Fibroblast of villous mesenchyme (primary cell): ENCODE data around the gene ESR1. TPM values are rescaled to one million over a fixed set of nuclear protein-coding genes. Genes with fewer than 3 reads are reported as not detected.
"Not testable (repeated sequence)": the region's sequence is repeated elsewhere in the genome, so short reads cannot be mapped to it uniquely, and the experiment has no call there.

Source experiments
- DNase-seq: peaks from one replicate; pipeline ENCODE4 v3.0.0-alpha.2; 2010; ENCODE audit warnings: low read depth
- H3K4me3 ChIP-seq: 2 replicates; pipeline ENCODE4 v1.5.1; 2011; ENCODE audit warnings: low read depth, mild to moderate bottlenecking, low read length
- total RNA-seq: library from RNA; depleted of rRNA; stranded (reverse); fragments of >200 nt; gene quantifications from 2 replicates; pipeline ENCODE4 v1.2.3, GENCODE V29; 2012
- TF ChIP-seq, protein P1 (sequence below): IDR thresholded peaks from 2 replicates; pipeline ENCODE4 v1.5.1; 2012; ENCODE audit warnings: low read depth, mild to moderate bottlenecking, low read length; ENCODE audit not compliant: insufficient read depth

The ESR1 gene
- total RNA-seq, 1 donor, result 2.6 TPM

DNA sequence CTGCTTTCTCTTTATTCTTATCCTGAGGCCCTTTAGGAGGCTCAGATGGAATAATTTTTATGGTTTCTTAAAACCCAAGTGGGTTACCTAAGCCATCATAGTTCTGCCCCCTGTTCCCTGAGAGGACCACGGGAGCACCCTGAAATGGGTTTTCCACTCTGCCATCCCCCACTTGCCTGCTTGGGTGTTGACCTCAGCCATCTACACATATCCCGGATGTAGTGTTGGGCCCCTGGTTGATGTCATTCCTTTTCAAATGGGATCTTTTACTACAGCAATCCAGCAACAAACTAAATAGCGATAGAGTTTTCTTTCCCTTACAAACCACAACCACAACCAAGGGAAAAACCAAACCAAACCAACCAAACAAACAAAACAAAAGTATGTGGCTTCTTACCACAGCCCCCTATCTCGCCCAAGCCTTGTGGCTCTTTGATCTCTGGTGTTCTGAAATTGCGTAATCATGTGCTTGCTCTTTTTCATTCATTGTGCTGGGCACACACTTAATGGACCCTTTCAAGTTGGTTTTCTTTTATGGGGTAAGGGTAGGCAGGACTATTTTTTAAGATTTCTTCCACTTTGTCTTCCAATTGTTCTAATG lies 154.9 kb downstream of the ESR1 start:
- peak; percentile 54 for DNase-seq
- TF ChIP-seq, protein P1, sequence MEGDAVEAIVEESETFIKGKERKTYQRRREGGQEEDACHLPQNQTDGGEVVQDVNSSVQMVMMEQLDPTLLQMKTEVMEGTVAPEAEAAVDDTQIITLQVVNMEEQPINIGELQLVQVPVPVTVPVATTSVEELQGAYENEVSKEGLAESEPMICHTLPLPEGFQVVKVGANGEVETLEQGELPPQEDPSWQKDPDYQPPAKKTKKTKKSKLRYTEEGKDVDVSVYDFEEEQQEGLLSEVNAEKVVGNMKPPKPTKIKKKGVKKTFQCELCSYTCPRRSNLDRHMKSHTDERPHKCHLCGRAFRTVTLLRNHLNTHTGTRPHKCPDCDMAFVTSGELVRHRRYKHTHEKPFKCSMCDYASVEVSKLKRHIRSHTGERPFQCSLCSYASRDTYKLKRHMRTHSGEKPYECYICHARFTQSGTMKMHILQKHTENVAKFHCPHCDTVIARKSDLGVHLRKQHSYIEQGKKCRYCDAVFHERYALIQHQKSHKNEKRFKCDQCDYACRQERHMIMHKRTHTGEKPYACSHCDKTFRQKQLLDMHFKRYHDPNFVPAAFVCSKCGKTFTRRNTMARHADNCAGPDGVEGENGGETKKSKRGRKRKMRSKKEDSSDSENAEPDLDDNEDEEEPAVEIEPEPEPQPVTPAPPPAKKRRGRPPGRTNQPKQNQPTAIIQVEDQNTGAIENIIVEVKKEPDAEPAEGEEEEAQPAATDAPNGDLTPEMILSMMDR, result no peak
- no peak overlapping the region for H3K4me3 ChIP-seq

DNA sequence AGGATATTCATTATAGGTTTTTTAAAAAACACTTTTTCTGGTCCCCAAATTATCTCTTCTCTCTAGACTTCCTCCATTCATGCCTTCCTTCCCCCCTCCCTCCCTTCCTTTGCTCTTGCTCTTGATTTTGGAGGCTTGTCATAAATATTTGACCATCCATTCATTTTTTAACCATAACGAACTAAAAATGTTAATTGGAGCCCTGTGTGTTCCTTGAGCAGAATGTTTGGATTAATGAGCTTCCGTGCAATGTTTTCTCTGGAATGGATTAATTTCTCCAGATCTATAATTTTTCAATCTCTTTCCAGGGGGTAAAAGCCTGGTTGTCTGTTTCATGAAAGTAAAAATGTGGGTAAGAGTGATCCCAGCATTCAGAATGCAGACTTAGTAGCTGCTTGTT lies 155.5 kb downstream of the ESR1 start:
- no peak for DNase-seq
- H3K4me3 ChIP-seq, result no peak overlapping the region

DNA sequence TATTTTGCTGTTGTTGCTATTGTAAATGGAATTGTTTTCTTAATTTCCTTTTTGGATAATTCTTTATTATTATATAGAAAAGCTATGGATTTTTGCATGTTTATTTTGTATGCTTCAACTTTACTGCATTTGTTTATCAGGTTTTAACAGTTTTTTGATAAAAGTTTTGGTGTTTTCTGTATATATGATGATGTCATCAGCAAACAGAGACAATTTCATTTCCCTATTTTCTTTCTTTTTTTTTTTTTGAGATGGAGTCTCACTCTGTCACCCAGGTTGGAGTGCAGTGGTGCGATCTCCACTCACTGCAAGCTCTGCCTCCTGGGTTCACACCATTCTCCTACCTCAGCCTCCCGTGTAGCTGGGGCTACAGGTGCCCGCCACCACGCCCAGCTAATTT lies 156.9 kb downstream of the ESR1 start:
- DNase-seq, H3K4me3 ChIP-seq: not testable (repeated sequence)

More for the DNA sequence above, 155.5 kb downstream of the ESR1 start:
- TF ChIP-seq, protein P1, result no peak

DNA sequence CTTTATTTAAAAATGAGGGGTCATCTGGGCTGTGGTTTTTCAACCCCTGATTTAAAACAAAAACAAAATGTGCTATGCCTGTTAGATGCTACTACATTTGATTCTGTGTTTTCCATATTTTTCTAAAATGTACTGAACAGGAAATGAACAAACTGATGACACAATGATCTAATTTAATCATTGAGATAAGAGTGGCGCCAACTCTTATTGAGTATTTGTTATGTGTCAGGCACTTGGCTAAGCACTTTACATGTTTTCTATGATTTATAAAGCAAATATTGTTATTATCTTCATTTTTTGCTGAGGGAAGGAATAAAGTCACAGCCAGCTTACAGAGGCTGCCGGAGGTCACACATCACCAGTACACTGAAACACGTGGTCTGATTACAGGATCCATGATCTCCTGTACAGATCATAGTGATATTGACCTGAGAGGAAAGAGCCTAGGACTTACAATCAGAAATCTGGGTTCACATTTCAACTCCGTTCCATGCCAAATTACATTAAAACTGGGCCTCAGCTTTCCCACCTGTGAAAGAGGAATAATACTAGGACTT lies 166.7 kb downstream of the ESR1 start:
- no peak overlapping the region for H3K4me3 ChIP-seq
- DNase-seq, result no peak
- TF ChIP-seq, protein P1, result no peak

DNA sequence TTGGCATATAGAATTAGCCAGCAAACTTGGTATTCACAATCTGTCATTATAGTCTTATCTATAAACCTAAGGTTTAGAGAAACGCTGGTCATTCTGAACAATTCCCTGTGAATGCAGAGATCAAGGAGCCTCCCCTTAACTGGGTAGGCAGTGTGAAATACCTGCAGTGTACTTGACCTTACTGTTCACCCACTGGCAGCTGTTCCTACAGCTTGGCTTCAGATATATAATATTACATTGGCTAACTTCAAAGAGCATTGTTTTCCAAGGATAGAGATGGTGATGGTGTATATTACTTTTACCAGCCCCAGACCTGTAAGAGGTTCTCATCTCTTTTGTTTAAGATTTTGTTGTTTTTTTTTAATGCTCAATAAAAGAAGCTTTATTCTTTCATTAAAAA lies 168.3 kb downstream of the ESR1 start:
- no peak for DNase-seq
- TF ChIP-seq, protein P1, result no peak
- no peak overlapping the region for H3K4me3 ChIP-seq

DNA sequence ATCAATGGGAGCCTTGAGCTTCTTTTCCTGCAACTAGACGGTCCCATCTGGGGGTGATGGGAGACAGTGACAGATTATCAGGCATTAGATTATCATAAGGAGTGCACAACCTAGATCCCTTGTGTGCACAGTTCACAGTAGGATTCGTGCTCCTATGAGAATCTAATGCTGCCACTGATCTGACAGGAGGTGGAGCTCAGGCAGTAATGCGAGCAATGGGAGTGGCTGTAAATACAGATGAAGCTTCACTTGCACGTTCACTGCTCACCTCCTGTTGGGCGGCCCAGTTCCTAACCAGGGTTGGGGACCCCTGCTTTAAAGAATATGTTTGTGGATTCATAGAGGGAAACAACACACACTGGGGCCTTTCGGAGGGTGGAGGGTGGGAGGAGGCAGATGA lies 180.7 kb downstream of the ESR1 start:
- H3K4me3 ChIP-seq, DNase-seq: not testable (repeated sequence)

DNA sequence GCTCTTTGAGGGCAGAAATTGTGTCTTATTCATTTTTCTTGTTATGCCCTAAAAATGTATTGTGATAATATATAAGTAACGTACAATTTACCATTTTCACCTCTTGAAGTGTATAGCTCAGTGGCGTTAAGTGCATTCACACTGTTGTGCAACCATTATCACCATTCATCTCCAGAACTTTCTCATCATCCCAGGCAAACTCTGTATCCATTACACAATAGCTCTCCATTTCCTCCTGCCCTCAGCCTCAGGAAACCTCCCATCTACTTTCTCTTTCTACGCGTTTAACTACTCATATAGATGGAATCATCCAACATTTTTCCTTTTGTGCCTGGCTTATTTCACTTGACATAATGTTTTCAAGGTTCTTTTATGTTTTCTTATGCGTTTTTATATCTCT lies 184.6 kb downstream of the ESR1 start:
- H3K4me3 ChIP-seq, result no peak overlapping the region
- TF ChIP-seq, protein P1, result no peak
- peak; percentile 56 for DNase-seq

DNA sequence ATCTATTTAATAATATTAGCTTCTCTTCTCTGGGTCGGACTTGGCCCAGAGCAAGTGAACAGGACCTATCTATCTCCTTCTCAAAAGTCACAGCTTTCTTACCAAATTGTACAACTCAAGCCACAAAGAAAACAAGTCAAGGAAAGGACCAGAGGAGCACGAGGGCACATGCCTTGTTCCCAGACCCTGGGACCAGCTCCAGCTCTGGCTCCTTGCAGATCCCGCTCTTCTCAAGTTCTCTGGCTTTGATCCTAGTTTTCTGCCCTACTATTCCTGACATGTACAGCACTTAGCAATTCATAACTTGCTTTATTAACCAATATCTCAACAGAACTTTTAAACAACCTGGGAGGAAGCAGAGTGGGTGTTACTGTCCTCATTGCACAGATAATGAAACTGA lies 185.9 kb downstream of the ESR1 start:
- TF ChIP-seq, protein P1, result no peak
- no peak overlapping the region for H3K4me3 ChIP-seq
- DNase-seq, result no peak
